Colon (tissue), 2 donors: ENCODE results near the gene CFAP54.
"Not testable (repeated sequence)": the region's sequence is repeated elsewhere in the genome, so short reads cannot be mapped to it uniquely, and the experiment has no call there.

Source experiments
- FAIRE-seq: peaks from 2 replicates; lab custom pipeline; 2012; peaks lifted over from hg19 to GRCh38; lab: Jason Lieb, UNC
- donor health status: control.
- donor health status: control.

Gene CFAP54

DNA sequence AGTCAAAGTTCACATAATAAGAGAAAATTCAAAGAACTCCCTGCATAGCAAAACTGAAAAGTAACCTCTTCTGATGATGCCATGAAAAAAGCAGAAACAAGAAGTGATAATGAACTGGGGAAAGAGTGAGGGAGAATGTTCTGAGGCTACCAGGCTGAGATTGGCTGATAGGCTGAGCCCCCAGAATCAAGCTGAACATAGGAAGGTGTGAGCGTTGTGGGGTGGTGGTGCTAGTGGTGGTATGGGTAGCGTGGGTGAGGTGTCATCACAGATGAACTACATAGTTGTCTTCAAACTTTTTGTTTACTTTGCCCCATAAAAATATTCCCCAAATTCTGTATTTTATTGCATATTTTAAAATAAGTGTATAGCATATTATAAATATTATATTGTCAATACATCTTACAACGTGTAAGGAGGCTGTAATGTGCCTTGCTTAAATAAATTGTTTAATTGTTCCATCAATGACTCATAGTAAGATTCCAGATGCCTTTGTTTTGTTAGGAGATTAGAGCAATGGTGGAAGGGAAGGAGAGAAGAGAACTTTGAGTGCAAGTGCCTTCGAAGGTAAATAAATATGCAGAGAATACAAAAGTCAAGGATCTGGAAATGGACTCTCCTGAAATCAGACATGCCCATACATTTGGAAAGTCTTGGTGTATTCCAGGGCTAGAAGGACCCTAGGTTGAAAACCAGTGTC, 15.8 kb upstream of the CFAP54 start:
- FAIRE-seq, result no peak

DNA sequence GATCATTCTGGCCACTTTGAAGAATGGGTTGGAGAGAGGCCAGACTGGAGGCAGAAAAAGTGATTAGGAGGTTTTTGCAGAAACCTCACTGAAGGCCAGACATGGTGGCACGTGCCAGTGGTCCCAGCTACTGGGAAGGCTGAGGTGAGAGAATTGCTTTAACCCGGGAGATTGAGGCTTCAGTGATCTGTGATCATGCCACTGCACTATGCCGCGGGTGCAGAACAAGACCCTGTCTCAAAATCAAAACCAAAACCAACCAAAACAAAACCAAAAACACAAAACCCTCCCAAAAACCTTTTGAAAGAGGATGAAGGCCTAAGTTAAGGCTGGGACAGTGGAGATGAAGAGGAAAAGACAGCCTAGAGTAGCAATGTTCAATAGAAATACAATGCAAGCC, 15.2 kb upstream of the CFAP54 start:
- no peak for FAIRE-seq

DNA sequence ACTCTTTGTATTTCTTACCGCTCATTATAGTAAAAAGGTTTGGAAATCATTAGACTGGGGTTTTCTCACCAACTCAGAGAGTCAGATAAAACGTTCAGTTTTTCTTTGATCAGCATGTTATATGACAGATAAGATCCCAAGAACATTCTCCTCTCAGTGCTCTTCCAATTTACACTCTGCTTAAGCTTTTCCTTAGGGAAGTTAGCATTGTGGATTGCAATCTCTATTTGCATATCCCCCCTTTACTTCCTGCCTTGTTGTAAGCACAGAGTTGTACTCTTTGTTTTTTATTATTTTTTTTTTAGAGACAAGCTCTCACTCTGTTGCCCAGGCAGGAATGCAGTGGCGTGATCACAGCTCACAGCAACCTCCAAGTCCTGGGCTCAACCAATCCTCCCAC, 11.4 kb upstream of the CFAP54 start:
- FAIRE-seq, result no peak

DNA sequence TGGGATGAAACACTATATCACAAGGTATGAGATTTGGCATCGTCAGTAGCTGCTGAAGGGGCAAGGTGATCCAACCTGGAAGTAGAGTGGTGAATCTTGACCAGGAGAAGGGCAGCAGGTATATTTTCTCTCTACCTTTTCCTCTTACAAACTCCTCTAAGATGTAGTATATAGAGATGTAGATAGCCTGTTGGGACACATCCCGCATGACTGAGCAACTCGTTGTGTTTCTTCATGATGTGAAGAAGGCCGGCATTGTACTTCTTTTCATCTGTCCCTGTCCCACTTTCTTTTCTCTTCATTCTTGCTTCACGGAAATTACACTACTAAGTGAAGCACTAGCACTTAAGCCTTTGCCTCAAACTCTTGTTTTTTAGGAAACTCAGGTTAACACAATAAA, 7.3 kb upstream of the CFAP54 start:
- FAIRE-seq, result no peak

DNA sequence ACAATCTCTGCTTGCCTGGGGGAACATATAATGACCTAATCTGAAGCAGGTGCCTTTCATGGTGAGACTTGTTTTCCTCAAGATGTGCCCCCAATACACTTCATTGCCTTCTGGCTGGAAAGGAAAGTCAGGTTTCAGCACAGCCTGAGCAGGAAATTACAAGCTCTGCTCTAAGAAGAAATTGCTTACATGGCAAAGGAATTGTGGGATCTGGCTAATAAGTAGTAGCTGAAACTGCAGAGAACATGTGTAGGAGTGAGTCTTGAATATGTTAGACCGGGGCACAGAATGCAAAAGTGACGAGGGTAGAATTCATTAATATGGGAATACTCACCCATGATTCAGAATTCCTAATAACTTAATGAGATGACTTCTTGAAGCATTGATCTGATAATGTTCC, 6.3 kb upstream of the CFAP54 start:
- FAIRE-seq, result no peak

DNA sequence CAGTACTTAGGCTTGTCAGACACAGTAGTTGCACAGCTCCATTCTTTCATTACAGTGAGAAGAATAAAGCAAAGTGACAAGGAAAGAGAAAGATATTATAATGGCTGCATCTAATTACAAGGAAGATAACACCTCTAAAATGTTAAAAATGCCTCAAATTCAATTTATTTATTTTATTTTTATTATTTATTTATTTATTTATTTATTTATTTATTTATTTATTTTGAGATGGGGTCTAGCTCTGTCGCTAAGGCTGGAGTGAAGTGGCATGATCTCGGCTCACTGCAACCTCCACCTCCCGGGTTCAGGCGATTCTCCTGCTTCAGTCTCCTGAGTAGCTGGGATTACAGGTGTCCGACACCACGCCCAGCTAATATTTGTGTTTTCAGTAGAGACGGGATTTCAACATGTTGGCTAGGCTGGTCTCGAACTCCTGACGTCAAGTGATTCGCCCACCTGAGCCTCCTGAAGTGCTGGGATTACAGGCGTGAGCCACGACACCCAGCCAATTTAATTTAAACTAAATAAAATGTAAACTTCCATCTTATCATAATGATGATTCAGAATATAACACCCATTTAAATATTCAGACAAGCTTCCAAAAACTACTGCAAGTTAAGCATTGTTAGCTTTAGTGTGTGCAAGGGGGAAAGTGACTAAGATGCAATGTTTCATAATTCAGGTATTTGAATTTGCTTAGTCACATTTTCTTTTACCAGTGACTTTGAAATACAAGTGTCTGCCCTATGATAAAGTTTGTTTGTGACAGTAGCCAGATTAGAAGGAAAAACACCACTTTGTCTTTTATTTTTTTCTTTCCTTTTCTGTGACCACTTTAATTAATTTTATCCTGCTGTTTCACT, 2.4 kb upstream of the CFAP54 start:
- no peak for FAIRE-seq

DNA sequence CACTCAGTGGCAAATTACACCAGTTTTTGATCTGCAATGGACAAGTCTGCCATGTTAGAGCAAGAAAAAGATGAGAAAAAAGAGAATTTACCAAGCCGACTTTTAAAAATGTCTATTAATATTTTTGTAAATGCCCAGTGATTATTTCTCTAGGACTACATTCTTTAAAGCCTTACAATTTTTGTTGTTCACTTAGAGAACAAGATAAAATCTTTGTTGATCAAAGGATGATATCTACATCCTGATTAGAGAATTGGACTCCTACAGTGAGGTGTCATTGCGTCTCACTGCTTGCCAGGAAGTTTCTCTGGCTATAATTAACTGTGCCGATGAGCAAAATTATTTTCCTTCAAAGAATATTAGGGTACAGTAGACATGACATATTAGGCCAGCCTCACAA, 1.7 kb upstream of the CFAP54 start:
- no peak for FAIRE-seq

DNA sequence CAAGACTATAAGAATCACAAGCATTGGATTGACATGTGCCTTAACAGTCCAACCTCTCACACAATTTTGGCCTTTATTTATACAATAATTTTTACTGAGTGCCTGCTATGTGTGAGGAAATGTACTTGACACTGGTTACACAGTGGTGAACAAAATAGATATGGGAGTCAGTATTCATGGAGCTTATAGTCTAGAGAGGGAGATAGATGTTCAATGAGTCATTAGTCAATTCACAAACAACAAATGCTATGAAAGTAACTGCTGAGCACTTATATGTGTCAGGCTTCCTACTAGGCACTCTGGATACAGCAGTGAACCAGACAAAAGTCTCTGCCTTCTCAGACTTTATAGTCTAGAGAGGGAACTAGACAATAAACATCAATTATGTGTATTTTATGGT, 3.7 kb downstream of the CFAP54 start:
- no peak for FAIRE-seq

DNA sequence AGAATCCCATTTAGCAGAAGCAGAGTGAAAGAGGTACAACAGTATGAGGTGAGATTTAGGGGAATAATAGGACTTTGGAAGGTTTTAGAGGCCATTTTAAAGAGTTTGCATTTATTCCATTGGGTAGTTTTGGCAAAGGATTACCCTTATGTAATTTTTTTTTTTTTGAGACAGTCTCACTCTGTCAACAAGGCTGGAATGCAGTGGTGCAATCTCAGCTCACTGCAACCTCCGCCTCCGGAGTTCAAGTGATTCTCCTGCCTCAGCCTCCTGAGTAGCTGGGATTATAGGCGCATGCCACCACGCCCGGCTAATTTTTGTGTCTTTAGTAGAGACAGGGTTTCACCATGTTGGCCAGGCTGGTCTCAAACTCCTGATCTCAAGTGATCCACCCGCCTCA, 4.8 kb downstream of the CFAP54 start:
- not testable (repeated sequence) for FAIRE-seq

DNA sequence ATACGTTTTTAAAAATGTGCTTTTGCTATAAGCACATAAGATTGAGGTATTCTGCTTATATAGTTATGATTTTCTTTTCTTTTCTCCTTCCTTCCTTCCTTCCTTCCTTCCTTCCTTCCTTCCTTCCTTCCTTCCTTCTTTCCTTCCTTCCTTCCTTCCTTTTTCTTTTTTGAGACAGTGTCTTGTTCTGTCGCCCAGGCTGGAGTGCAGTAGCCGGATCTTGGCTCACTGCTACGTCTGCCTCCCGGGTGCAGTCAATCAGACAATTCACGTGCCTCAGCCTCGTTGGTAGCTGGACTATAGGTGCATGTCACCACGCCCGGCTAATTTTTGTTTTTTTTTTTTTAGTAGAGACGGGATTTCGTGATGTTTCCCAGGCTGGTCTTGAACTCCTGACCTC, 5.8 kb downstream of the CFAP54 start:
- no peak for FAIRE-seq

DNA sequence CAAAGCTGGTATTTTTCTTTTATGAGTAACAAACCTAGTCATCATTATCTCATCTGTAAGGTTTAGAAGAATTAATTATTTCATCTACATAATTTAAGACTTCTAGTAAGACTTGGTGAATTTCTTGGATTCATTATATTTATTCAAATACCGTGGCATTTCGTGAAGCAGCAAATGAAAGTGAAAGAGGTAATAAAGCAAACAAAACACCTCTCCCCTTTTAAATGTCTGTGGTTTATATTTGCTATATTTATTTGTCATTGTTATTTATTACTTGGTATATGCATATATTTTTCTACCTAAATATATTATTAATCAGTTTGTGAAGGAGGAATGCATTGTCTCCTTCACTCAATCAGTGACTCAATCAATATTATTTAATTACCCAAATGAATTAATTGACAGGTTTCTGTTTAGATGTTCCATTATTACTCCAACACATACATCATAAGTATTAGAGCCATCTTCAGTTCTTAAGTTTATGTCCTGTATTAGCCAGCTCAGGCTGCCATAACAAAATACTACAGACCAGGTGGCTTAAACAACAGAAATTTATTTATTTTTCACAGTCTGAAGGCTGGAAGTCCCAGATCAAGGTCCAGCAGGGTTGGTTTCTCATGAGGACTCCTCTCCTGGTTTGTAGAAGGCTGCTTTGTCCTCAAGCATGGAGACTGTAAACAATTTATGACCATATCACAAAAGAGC, 6.6 kb downstream of the CFAP54 start:
- FAIRE-seq, result peak; percentile 43

DNA sequence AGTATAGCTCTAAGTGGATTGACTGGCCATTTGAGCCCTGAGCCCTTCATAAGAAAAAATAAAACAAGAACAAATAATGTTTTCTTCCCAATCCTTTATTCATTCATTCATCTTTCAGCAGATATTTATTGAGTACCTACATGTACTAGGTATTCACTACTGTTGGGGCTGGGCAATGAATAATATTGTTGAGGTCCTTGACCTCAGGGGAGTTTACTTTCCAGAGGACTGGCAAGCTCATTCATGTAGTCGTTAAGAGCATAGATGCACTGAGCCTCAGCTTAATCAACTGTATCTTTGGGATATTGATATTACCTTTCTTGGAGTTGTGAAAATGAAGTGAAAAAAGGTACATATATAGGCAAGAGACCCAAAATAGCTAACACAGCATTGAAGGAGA, 7.6 kb downstream of the CFAP54 start:
- FAIRE-seq, result no peak

DNA sequence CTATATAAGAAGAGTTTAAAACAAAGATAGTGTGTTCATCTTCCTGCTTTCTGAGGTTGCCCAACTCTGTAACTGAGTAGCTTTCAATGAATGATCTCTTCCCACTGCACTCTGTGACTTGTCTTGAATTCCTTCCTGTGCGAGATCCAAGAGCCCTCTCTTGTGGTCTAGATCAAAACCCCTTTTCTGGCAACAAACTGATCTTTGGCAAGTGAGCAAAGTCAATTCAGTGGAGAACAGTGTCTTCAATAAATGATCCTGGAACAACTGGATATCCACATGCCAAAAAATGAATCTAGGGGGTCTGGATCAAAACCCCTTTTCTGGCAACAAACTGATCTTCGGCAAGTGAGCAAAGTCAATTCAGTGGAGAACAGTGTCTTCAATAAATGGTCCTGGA, 8.5 kb downstream of the CFAP54 start:
- no peak for FAIRE-seq

DNA sequence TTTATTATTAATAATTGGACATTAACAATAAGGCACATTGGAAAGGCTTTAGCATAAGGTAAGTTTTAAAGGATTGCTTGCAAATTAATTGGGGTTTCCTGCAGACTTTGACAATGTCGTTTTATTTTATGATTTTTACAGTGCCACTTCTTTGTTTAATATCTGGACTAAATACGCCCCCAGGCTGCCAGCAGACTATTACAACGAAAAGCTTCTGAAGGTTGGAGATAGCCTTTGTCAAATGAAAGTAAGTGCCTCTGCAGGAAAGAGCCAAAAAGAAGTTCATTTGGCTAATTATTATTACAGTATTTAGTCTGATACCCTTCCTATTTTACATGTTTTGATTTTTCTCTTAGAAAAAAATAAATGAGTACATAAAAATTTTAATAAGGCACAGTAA, 11.3 kb downstream of the CFAP54 start:
- no peak for FAIRE-seq

DNA sequence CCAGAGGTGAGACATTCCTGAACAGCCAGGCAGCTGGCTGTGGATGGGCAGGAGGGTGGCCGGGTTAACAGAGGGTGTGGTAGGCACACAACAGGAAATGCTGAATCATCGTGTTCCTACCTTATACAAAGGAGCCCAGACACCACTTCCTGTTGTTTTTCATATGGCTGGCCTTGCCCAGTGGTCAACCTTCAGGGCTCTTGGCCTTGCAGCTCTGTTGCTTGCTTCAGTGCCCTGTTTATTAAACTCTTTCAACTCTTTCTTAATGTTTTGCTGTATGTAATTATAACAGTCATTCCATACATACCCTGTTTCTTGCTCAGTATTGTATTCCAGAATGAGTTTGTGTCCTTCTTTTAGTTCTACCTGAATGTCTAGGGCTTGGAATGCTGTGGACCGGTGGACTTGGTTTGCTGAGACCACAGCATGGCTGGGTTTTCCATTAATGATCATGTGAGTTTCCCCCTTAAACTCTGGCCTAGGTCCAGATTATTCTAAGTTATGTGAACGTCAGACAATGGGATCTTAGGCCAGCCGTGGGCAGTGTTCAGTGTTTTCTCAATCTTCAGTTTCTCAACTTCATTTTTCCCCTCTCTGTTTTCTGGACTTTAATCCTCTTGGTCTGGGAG, 11.9 kb downstream of the CFAP54 start:
- no peak for FAIRE-seq

DNA sequence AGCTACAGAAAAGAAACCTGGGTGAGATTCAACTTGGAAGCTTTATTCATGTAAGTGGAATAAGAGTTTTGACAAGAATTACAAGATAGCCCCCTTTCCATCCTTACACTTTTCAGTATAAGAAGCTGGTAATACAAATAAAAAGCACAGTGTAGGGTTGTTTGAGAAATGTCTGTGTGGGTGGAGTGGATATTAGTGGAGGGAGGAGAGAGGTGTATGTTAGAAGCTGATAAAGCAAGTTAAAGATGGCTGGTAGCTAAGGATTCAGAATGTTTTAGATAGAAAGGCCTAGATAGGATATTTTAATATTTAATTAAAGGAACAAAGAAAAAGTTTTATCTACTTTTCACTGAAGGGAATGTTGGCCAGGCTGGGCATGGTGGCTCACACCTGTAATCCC, 12.5 kb downstream of the CFAP54 start:
- FAIRE-seq, result no peak

DNA sequence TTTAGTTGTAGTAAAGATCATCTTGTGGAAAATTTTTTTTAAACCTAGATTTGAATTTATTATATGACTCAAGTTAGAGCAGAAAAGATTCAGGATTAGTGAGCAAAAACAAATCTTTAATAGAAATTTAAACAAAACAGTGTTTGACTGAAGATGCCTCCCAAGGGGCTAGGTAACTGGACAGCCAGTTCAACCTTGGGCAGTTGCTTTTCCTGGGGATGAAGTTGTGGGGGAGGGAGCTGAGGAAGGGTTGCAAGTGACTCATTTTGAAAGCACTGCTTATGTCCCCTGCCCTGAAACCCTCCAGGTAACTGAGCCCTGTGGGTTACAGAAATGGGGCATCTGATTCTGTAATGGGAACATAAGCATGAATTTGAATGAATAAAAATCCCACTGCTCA, 13.1 kb downstream of the CFAP54 start:
- no peak for FAIRE-seq

DNA sequence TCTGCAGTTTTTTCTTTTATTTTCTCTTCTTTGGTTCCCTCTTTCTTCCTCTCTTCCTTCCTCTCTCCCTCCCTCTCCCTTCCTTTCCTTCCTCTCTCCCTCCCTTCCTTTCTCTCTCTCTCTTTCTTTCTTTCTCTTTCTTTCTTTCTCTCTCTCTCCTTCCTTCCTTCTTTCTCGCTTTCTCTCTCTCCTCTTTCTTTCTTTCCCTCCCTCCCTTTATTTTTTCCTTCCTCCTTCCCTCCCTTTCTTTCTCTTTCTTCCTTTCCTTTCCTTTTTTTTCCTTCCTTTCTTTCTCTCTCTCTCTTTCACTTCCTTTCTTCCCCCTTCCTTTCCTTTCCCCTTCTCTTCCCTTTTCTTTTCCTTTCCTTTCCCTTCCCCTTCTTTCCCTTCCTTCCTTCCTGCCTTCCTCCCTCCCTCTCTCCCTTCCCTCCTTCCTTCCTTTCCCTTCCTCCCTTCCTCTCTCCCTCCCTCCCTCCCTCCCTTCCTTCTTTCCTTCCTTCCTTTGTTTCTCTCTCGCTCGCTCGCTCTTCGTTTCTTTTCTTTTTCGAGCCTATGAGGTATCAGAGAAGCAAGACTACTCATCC, 13.7 kb downstream of the CFAP54 start:
- FAIRE-seq, result no peak

DNA sequence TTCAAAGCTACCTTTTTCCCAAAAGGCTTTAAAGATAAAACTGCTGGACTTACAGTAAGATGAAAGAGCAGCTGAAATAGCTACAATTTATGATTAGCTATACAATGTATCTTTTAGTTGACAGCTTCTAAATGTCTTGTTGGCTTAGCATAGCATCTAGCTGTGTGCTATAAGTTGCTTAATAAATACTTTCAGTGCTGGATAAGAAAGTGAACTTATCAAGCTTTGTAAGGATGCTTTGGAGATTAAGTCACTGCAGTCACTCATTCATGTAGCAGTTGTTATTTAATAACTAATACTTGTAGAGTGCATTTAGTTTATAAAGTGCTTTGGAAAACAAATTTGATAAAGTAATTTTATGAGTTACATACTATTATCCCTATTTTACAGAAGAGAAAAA, 14.6 kb downstream of the CFAP54 start:
- FAIRE-seq, result no peak

DNA sequence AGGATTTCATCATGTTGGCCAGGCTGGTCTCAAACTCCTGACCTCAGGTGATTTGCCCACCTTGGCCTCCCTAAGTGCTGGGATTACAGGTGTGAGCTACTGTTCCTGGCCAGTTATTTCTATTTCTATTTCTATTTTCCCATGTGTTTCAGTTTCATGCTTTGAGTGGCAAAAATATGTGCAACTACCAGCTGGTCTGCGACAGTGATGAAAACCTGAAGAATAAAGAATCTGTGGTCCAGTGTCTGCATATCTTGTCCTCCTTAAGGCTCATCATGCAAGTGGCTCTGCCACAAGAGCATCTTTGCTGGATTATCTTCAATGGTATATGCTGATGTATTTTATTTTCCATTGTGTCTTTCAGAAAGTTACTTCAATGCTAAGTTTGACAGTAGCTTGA, 17.4 kb downstream of the CFAP54 start:
- no peak for FAIRE-seq

DNA sequence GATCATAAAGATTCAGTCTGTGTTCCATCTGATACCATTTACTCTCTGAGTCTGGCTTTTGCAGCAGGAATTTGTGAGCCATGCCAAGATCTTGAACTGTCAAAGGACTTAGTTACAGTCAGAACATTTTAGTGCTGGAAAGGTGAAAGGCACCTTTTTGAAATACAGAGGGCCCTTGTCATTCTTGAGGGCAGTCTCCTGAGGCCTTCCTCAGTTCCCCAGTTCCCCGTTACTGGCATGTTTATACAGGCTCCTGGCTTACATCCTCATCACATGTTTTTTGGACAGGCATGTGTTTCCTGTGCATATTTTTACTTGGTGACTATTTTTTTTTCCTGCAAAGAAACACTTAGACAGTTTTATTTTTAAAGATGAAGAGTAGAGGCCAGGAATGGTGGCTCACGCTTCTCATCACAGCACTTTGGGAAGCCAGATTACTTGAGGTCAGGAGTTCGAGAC, 21.0 kb downstream of the CFAP54 start:
- FAIRE-seq, result no peak

DNA sequence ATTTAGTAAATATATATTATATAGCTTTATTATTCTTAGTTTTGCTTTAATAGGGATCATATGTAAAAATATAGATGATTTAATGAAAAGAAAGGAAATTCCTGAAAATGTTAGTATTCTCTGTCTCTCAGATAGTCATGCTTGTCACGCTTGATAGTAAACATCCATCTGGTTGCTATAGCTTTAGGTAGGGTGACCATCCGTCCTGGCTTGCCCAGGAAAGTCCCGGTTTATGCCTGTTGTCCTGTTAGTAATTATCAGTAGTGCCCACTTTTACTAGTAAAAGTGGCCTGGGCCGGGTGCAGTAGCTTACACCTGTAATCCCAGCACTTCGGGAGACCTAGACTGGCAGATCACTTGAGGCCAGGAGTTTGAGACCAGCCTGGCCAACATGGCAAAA, 23.8 kb downstream of the CFAP54 start:
- FAIRE-seq, result no peak
